GM23248 (cell line): ENCODE results near the gene CYB561A3. TPM values are rescaled to one million over a fixed set of nuclear protein-coding genes. Genes with fewer than 3 reads are reported as not detected.
"Not testable (repeated sequence)": the region's sequence is repeated elsewhere in the genome, so short reads cannot be mapped to it uniquely, and the experiment has no call there.

Experiments
- DNase-seq: peaks from one replicate; pipeline ENCODE4 v3.0.0-alpha.2; 2015
- H2AFZ ChIP-seq: fragments of 200-600 bp; sonication (generic); 2 replicates; pipeline ENCODE4 v1.6.1; 2016; ENCODE audit warnings: antibody characterized with exemption
- H3F3A ChIP-seq: fragments of 200-600 bp; sonication (generic); 2 replicates; pipeline ENCODE4 v1.6.1; 2016; ENCODE audit warnings: mild to moderate bottlenecking, antibody characterized with exemption, mixed run types; ENCODE audit not compliant: insufficient read depth
- H3K27ac ChIP-seq: fragments of 200-600 bp; sonication (generic); 2 replicates; pipeline ENCODE4 v1.5.1; 2016; ENCODE audit warnings: mild to moderate bottlenecking
- H3K27me3 ChIP-seq: fragments of 200-600 bp; sonication (generic); replicated peaks from 2 replicates; pipeline ENCODE4 v1.6.1; 2016; ENCODE audit warnings: mild to moderate bottlenecking; ENCODE audit not compliant: insufficient read depth
- H3K36me3 ChIP-seq: fragments of 200-600 bp; sonication (generic); 2 replicates; pipeline ENCODE4 v1.6.1; 2016; ENCODE audit warnings: low read depth, mild to moderate bottlenecking
- H3K4me1 ChIP-seq: fragments of 200-600 bp; sonication (generic); 2 replicates; pipeline ENCODE4 v1.6.1; 2016; ENCODE audit warnings: mild to moderate bottlenecking; ENCODE audit not compliant: insufficient read depth
- H3K4me2 ChIP-seq: fragments of 200-600 bp; sonication (generic); one replicate; pipeline ENCODE4 v1.6.1; 2016; ENCODE audit warnings: mild to moderate bottlenecking; ENCODE audit not compliant: unreplicated experiment
- H3K4me3 ChIP-seq: fragments of 200-600 bp; sonication (generic); 2 replicates; pipeline ENCODE4 v1.5.1; 2016; ENCODE audit warnings: mild to moderate bottlenecking
- H3K79me2 ChIP-seq: fragments of 200-600 bp; sonication (generic); 2 replicates; pipeline ENCODE4 v1.6.1; 2016; ENCODE audit warnings: mild to moderate bottlenecking; ENCODE audit not compliant: insufficient read depth
- H3K9ac ChIP-seq: fragments of 200-600 bp; sonication (generic); 2 replicates; pipeline ENCODE4 v1.6.1; 2016; ENCODE audit warnings: mild to moderate bottlenecking
- H3K9me2 ChIP-seq: fragments of 200-600 bp; sonication (generic); 2 replicates; pipeline ENCODE4 v1.6.1; 2016; ENCODE audit warnings: mixed run types, mild to moderate bottlenecking, moderate library complexity; ENCODE audit not compliant: insufficient read depth
- H3K9me3 ChIP-seq: fragments of 200-600 bp; sonication (generic); one replicate; pipeline ENCODE4 v1.6.1; 2017; ENCODE audit warnings: low read depth
- H4K20me1 ChIP-seq: fragments of 200-600 bp; sonication (generic); 2 replicates; pipeline ENCODE4 v1.6.0; 2016; ENCODE audit not compliant: insufficient read depth
- EZH2 ChIP-seq: fragments of 200-600 bp; sonication (generic); IDR thresholded peaks from 2 replicates; pipeline ENCODE4 v1.6.1; 2018; ENCODE audit warnings: antibody characterized with exemption, mild to moderate bottlenecking; ENCODE audit not compliant: insufficient read depth, poor library complexity, severe bottlenecking
- EZH2phosphoT487 ChIP-seq: fragments of 200-600 bp; sonication (generic); IDR thresholded peaks from 2 replicates; pipeline ENCODE4 v1.6.1; 2018; ENCODE audit warnings: antibody characterized with exemption, moderate library complexity, mild to moderate bottlenecking, low read depth; ENCODE audit not compliant: insufficient read depth
- WGBS, 2 experiments: methylation state at CpG; one replicate each; pipeline ENCODE4 v1.1.6; 2015 to 2017; ENCODE audit warnings: low lambda C conversion rate in 2 of 2, low coverage in 1 of 2; ENCODE audit errors: missing lambda C conversion rate in 2 of 2; 5-methylcytosine and 5-hydroxymethylcytosine counted together
- in situ Hi-C: fragments of 300-500 bp; cut with MboI; formaldehyde crosslinking; loops from 2 replicates; pipeline ENCODE4 v1.15.0; 2020
- polyA plus RNA-seq: library from polyadenylated mRNA; unstranded; fragments of >200 nt; fragmentation: Nextera tagmentation; extraction: Ambion mirVana; gene quantifications from 2 replicates; pipeline ENCODE4 v1.2.1, GENCODE V29; 2016
- total RNA-seq: library from RNA; depleted of rRNA; stranded (reverse); fragments of >200 nt; shearing (Covaris generic); gene quantifications from 2 replicates; pipeline ENCODE4 v1.2.3, GENCODE V29; 2014

Gene CYB561A3
- total and polyA plus RNA-seq, 2 experiments from 2014 or later, result 42.9 to 49.0 TPM

- no peaks in the 10 kb centered on the region for H4K20me1 ChIP-seq
- peak overlapping the region; percentile 99 for H2AFZ ChIP-seq
- H3K79me2 ChIP-seq, result peaks cover 12% of the 10 kb centered on the region; the same call in 1 of the 2 replicates
- in situ Hi-C loops, result loop anchor here (5.0 kb wide), 1 partner anchor 49 kb away; no protein-coding TSS in a partner anchor
- peak overlapping the region; percentile 37 for H3K27ac ChIP-seq
- H3K4me3 ChIP-seq, result peak overlapping the region; percentile 87
- H3K36me3 ChIP-seq, result peaks cover 14% of the 10 kb centered on the region; the same call in 1 of the 2 replicates
- no peaks in the 10 kb centered on the region for H3K9me2 ChIP-seq
- DNase-seq, result peak; percentile 57
- peak overlapping the region; percentile 90 for H3K9ac ChIP-seq
- no peaks in the 10 kb centered on the region for H3K9me3 ChIP-seq
- H3K4me1 ChIP-seq, result peaks cover 8% of the 10 kb centered on the region
- 1% methylated on average over 11 to 15 of the region's 15 CpGs for whole genome bisulfite sequencing, 2 experiments
- H3K4me2 ChIP-seq, result peak overlapping the region; percentile 97
- H3F3A ChIP-seq, result peaks cover 6% of the 10 kb centered on the region; the same call in 1 of the 2 replicates
- H3K27me3 ChIP-seq, result no peaks in the 10 kb centered on the region
- TF ChIP-seq EZH2 (no peak), EZH2phosphoT487 (no peak)
Measured at GRCh38 chr11:61392981-61393595, 31.4 kb upstream of the CYB561A3 start.

- no peak overlapping the region for H2AFZ ChIP-seq
- no peak for DNase-seq
- no peaks in the 10 kb centered on the region for H3K27me3 ChIP-seq
- H3K9me3 ChIP-seq, result no peaks in the 10 kb centered on the region
- no peak overlapping the region for H3K27ac ChIP-seq
- in situ Hi-C loops, result loop anchor here (5.0 kb wide), 1 partner anchor 52 kb away; no protein-coding TSS in a partner anchor
- no peak for TF ChIP-seq EZH2phosphoT487
- no peak for TF ChIP-seq EZH2
- H3K4me2 ChIP-seq, result no peak overlapping the region
- WGBS, 2 experiments, result 31 to 65% methylated on average over 1 of the region's 1 CpG
- no peaks in the 10 kb centered on the region for H3K9me2 ChIP-seq
- H3K4me1 ChIP-seq, result peaks cover 8% of the 10 kb centered on the region
- no peaks in the 10 kb centered on the region for H4K20me1 ChIP-seq
- peaks cover 11% of the 10 kb centered on the region; the same call in 1 of the 2 replicates for H3K79me2 ChIP-seq
- H3K36me3 ChIP-seq, result 0 out of 2 replicates have a peak, but pooled peaks cover 5% of the 10 kb centered on the region
- H3K4me3 ChIP-seq, result no peak overlapping the region
- H3K9ac ChIP-seq, result no peak overlapping the region
- peaks cover 6% of the 10 kb centered on the region; the same call in 1 of the 2 replicates for H3F3A ChIP-seq
Measured at GRCh38 chr11:61390161-61390560, 28.5 kb upstream of the CYB561A3 start.

- H3K4me3 ChIP-seq, result no peak overlapping the region
- no peak overlapping the region for H3K27ac ChIP-seq
- no peaks in the 10 kb centered on the region for H3K27me3 ChIP-seq
- 70 to 72% methylated on average over 15 of the region's 15 CpGs for WGBS, 2 experiments
- no peaks in the 10 kb centered on the region for H3K36me3 ChIP-seq
- in situ Hi-C loops, result loop anchor here (5.0 to 10.0 kb wide), 2 partner anchors 47 to 120 kb away; no protein-coding TSS in a partner anchor
- TF ChIP-seq EZH2phosphoT487 (no peak), EZH2 (no peak)
- H3K4me1 ChIP-seq, result peaks cover 6% of the 10 kb centered on the region
- no peaks in the 10 kb centered on the region for H3K9me3 ChIP-seq
- H3K9me2 ChIP-seq, result no peaks in the 10 kb centered on the region
- H2AFZ ChIP-seq, result no peak overlapping the region
- H3K79me2 ChIP-seq, result no peaks in the 10 kb centered on the region
- H3K4me2 ChIP-seq, result no peak overlapping the region
- no peak overlapping the region for H3K9ac ChIP-seq
- peak; percentile 37 for DNase-seq
- peaks cover 6% of the 10 kb centered on the region for H3F3A ChIP-seq
- H4K20me1 ChIP-seq, result no peaks in the 10 kb centered on the region
Measured at GRCh38 chr11:61384271-61385242, 22.9 kb upstream of the CYB561A3 start.

- H3K27me3 ChIP-seq, H3K4me2 ChIP-seq, H3K4me3 ChIP-seq, H3K9me2 ChIP-seq, DNase-seq, H4K20me1 ChIP-seq, H3K9me3 ChIP-seq, H3K27ac ChIP-seq, H2AFZ ChIP-seq, H3K9ac ChIP-seq, H3K36me3 ChIP-seq, H3K79me2 ChIP-seq: not testable (repeated sequence)
- H3K4me1 ChIP-seq, result peaks cover 13% of the 10 kb centered on the region
- 90% methylated on average over 5 of the region's 5 CpGs for whole genome bisulfite sequencing, 2 experiments
- in situ Hi-C loops, result loop anchor here (10.0 kb wide), 1 partner anchor 119 kb away; no protein-coding TSS in a partner anchor
- H3F3A ChIP-seq, result peaks cover 13% of the 10 kb centered on the region
Measured at GRCh38 chr11:61383859-61384258, 22.2 kb upstream of the CYB561A3 start.
